Measurements from ENCODE around the gene OR1E1. TPM values are rescaled to one million over a fixed set of nuclear protein-coding genes. Genes with fewer than 3 reads are reported as not detected.
"Not testable (repeated sequence)": the region's sequence is repeated elsewhere in the genome, so short reads cannot be mapped to it uniquely, and the experiment has no call there.

Gene OR1E1, protein sequence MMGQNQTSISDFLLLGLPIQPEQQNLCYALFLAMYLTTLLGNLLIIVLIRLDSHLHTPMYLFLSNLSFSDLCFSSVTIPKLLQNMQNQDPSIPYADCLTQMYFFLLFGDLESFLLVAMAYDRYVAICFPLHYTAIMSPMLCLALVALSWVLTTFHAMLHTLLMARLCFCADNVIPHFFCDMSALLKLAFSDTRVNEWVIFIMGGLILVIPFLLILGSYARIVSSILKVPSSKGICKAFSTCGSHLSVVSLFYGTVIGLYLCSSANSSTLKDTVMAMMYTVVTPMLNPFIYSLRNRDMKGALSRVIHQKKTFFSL
- not detected for total RNA-seq

- DNase-seq = no peak
Observed at GRCh38 chr17:3398310-3398709, at the start of gene OR1E1. Gene OR1E1 (minus strand): TSS chr17:3398410. CDS start chr17:3398410, 0 bp downstream.

DNA sequence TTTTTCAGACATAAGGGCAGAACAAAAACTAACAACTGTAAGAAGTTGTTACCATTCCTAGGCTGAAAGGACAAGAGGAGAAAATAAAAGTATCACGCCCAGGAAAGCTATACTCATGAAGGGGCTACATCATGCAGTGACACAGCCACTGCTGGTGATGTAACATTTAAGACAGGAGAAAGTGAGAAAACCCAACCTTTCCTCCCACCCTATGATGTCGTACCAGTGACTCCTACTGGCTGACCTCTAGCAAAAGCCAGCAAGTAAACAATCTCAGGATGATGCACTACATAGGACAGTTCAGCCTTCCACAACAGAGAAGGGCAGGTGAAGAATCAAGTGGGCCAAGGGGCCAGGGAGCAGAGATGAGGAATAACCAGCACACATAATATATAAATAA is 49.4 kb upstream of the OR1E1 start:
- DNase-seq = no peak

- DNase-seq = no peak
Observed at GRCh38 chr17:3440451-3440850, 42.2 kb upstream of the OR1E1 start.

- DNase-seq = no peak
Observed at GRCh38 chr17:3438368-3438767, 40.2 kb upstream of the OR1E1 start.

DNA sequence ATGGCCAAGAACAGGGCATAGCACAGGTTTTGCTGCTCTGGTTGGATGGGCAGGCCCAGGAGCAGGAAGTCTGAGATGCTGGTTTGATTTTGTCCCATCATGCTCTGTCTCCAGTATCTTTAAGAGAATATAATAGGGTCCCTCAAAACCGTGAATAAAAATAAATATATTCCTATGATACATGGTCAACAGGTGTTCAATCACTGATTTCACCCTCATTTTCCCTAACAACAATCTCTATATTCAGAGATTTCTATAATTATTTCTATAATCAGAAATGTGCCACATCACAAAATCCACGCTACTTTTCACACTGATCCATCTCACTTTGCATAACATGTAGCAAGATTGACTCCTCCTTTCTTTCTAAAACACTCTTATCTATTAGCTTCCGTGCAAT is 35.5 kb upstream of the OR1E1 start, which contains the start of gene OR1E2:
TSS of gene OR1E2 (minus strand) at position 101 of the 400 bp plus-strand sequence. CDS start at position 101, 0 bp downstream.
- no peak for DNase-seq

- not testable (repeated sequence) for DNase-seq
Observed at GRCh38 chr17:3433215-3433614, 35.0 kb upstream of the OR1E1 start.

DNA sequence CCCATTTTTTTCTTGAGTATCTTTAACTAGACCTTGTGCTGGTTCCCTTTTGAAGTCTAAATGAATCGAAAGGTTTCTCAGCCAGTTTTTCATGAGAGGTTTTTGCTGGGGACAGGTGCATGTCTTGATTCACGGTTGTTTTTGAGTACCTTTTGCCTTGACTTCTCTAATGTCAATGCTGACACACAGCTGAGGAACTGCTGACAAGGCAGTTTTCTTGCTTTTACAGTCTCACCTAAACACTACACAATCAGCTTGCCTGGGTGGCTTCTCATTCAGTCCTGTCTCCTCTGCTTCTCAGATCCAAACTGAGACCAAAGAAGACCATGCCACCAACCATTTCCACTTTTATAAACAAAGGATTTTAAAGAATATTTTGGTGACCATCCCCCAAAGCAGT is 20.0 kb upstream of the OR1E1 start:
- DNase-seq = no peak

- no peak for DNase-seq
Observed at GRCh38 chr17:3415610-3416009, 17.4 kb upstream of the OR1E1 start.

GRCh38 chr17:3412216-3412615 is 14.0 kb upstream of the OR1E1 start:
- not testable (repeated sequence) for DNase-seq

DNA sequence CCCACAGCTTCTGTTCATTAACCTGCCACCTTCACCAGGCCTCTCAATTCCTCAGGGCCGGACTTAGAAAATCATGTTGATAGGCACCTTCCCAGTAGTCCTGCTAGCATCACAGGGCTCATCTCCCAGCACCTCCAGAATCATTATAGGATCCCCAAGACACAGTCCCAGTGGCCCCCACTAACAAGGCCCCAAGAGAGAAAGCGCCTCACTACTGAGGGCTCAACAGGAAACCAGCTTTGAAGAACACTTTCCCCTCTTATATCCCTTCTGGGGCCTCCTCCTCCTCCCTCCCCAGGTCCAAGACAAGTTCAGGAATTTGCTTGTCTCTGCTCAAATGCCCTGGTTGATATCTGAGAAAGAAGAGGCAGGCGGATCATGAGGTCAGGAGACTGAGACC is 12.9 kb upstream of the OR1E1 start, which contains the start of gene OR3A3:
TSS of gene OR3A3 (plus strand) at position 301 of the 400 bp plus-strand sequence.
- DNase-seq = no peak

DNA sequence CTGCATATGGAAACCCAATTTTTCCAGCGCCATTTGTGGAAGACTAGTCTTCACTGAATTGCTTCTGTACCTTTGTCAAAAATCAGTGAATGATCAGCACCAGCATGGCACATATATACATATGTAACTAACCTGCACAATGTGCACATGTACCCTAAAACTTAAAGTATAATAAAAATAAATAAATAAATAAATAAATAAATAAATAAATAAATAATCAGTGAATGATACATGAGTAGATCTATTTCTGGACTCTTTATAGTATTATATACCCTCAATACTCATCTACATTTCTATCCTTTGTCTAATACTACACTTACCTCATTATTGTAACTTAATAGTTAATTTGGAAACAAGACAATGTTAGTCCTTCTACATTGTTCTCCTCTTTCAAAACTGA is 5.6 kb upstream of the OR1E1 start:
- not testable (repeated sequence) for DNase-seq

DNA sequence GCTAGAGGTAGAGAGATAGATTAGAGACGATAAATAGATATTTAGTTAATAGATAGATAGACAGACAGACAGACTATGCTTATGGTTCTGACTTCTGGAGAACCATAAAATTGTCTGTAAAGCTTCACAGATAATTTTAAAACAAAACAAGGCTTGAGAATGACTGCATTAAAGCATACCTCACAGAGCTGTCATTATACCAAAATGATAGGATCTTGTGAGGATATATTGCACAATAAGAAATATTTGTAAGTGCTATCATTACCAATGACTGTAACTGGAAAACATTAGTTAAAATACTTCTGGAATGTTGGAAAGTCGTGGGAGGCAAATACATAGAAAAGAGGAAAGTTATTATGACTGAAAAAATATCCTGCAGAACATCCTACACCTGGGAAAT is 3.6 kb upstream of the OR1E1 start:
- DNase-seq = no peak

DNA sequence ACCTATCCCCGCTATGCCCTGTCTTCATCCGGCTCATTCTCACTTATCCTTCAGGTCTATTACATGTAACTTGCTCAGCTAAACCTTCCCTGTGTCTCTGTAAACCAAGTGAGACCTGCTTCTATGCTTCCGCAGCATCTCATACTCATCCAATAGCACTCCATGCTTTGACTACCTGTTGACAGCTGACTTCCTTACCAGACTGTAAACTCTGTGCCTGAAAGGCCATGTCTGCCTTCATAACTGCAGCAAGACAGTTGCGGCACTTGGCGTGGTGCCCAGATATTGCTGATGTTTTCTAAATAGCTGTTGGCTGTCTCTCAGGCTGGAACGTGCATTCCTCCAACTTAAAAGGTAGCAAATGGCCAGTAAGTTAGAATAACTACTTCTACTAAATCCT is 1.8 kb upstream of the OR1E1 start:
- no peak for DNase-seq

DNA sequence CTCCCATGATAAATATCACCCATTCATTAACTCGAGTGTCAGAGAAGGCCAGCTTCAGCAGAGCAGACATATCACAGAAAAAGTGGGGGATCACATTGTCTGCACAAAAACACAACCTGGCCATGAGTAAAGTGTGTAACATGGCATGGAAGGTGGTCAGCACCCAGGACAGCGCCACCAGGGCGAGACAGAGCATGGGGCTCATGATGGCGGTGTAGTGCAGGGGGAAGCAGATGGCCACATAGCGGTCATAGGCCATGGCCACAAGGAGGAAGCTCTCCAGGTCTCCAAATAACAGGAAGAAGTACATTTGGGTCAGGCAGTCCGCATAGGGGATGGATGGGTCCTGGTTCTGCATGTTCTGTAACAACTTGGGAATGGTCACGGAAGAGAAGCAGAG is 409 bp downstream of the OR1E1 start:
- DNase-seq = not testable (repeated sequence)

DNA sequence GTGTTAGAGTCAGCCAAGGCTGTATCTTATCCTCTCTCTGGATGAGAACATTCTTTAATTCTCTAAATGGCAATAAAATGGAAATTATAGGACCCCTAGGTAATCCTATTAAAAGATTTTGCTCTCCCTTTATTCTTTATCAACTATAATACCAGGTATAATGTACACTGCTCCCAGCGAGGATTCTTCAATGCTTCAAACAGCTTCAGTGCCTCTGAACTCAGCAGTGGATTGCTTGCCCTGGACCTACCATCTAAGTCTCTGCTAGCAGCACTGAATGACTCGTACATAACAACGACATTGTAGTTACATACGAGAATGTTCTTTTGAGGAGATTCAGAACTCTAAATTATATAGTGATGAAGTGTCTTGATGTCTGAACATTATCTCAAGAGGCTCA is 8.4 kb downstream of the OR1E1 start:
- DNase-seq = no peak

- DNase-seq = no peak
Observed at GRCh38 chr17:3385869-3386816, 12.1 kb downstream of the OR1E1 start, which contains the start of gene OR3A2. Gene OR3A2 (minus strand): TSS chr17:3386308.

DNA sequence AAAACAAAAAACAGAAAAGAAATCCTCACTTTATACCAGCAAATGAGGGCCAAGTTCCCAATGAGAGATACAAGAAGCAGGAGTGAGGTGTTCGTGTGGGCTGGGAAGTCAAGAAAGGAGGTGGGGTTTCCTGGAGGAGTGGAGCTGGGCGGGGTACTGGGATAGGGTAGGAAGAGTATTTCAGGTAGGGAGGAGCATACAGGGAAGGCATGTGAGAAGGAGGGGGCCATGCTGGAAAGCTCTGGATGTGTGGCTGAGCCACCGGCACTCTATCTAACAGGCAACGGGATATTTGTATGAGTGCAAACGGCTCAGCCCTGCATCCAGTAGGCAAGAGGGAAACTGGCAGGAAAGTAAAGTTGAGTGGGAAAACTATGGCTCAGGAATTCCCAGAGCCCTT is 16.3 kb downstream of the OR1E1 start:
- no peak for DNase-seq

DNA sequence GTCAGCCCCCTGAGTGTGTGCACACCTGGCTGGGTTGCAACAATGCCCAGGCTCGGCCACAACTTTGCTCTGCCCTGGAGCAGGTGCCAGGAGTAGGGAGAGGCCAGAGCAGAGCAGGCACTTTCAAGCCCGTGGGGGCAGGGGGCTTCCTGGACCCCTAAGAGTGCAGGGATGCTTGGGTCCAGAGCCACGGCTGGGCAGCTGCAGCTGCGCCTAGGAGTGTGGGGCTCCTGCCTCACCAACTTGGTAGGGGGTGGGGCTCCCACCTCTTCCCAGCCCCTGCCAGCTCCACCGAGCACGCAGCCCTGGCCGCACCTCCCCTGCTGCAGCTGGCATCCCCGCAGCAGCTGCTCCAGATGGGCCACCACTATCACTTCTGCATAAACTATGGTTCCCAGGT is 19.9 kb downstream of the OR1E1 start:
- DNase-seq = no peak

DNA sequence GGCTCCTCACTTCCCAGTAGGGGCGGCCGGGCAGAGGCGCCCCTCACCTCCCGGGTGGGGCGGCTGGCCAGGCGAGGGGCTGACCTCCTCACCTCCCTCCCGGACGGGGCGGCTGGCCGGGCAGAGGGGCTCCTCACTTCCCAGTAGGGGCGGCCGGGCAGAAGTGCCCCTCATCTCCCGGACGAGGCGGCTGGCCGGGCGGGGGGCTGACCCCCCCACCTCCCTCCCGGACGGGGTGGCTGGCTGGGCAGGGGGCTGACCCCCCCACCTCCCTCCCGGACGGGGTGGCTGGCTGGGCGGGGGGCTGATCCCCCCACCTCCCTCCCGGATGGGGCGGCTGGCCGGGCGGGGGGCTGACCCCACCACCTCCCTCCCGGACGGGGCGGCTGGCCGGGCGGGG is 27.0 kb downstream of the OR1E1 start:
- DNase-seq = not testable (repeated sequence)

Data from effector CD4-positive, alpha-beta T cell (primary cell).